KOPT-K1 (cell line): Measurements from ENCODE around the gene POLR1A.

Experiments
- H3K27ac ChIP-seq: fragments of 200-600 bp; sonication (generic); 2 replicates; pipeline ENCODE4 v1.5.1; 2016; ENCODE audit warnings: antibody characterized with exemption, mild to moderate bottlenecking, low read depth, low read length; ENCODE audit not compliant: poor library complexity, severe bottlenecking
- H3K36me3 ChIP-seq: fragments of 200-600 bp; sonication (generic); 2 replicates; pipeline ENCODE4 v1.5.1; 2017; ENCODE audit warnings: antibody characterized with exemption, mild to moderate bottlenecking, low read length, moderate library complexity; ENCODE audit not compliant: insufficient read depth
- H3K9me3 ChIP-seq: fragments of 200-600 bp; sonication (generic); 2 replicates; pipeline ENCODE4 v1.5.1; 2017; ENCODE audit warnings: antibody characterized with exemption, low read length, mild to moderate bottlenecking; ENCODE audit not compliant: insufficient read depth, poor library complexity, severe bottlenecking

POLR1A gene

DNA sequence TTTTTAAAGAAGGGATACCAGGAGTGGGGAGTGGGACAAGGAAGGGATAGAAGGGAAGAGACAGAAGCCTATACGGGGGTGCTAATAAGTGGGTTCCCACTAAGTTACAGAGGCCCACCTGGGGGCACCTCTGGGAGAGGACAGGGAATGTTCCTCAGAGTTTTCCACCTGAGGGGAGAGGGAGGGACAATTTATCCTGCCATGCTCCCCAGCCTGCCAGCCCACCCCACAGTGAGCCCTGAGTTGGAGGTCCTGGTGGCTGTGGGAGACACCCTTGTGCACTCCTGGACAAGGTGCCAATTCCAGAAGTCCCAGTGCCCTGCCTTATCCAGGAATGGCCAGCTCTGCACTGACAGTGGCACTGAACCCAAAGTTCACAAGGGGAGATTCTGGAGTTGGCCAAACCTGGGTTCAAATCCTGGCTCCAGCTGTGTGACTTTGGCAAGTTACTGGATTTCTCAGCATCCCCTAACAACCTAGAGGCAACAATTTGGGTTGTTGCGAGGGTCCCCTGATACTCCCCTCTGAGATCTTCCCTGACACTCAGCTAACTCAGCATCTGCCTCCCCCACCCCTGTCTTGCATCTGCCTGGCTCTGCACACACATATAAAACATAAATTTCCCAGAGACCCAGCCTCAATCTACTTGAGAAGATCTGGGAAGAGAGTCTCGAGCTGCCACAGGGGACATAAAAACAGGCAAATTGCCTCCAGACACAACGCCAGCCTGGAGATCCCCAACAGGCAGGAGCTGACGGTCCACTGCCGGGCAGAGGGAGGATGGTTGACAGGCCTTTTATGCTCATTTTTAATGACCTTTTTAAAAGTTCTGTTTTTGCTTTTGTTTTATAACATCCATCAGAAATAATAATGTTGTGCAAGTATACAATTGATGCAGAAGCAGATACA, 118.2 kb downstream of the POLR1A start:
- Histone ChIP-seq H3K27ac (no peak overlapping the region), H3K9me3 (no peaks in the 10 kb centered on the region), H3K36me3 (no peaks in the 10 kb centered on the region)

DNA sequence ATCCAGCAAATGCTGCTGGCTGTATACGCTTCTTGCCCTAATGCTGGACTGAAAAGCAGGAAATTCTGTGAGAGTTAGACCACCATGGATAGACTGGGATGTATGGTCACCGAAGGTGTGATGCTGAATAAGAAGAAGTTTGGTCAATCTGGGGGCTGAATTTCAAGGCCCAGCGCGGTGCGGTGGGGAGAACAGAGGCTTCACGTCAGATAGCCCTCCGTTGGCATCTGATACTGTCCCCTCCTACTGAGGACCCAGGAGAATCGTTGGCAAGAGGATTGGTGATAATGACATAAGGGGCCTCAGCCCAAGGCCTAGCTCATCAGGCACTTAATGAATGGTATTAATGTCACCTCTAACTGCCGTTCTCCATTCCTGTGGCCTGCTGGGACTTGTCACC, 119.6 kb downstream of the POLR1A start:
- no peaks in the 10 kb centered on the region for H3K36me3 ChIP-seq
- H3K27ac ChIP-seq, result no peak overlapping the region
- no peaks in the 10 kb centered on the region for H3K9me3 ChIP-seq

DNA sequence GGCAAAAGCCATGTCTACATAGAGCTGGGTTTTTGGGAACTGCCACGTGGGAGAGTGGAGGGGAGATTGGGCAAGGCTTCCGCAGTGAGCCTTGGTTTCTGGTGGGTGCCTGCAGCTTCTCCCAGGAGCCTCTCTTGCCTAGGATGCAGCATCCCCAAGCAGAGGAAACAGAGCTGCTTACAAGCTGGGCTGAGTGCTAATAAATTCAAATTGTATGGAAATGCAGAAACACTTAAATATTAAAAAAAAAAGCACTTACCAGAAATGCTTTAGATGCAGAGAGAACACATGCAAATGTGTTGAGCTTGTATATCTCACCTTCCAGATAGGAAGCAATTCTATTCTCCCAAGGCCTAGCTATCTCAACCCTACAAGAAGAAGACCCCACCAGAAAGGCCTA, 120.9 kb downstream of the POLR1A start:
- Histone ChIP-seq H3K9me3 (no peaks in the 10 kb centered on the region), H3K27ac (no peak overlapping the region), H3K36me3 (no peaks in the 10 kb centered on the region)

DNA sequence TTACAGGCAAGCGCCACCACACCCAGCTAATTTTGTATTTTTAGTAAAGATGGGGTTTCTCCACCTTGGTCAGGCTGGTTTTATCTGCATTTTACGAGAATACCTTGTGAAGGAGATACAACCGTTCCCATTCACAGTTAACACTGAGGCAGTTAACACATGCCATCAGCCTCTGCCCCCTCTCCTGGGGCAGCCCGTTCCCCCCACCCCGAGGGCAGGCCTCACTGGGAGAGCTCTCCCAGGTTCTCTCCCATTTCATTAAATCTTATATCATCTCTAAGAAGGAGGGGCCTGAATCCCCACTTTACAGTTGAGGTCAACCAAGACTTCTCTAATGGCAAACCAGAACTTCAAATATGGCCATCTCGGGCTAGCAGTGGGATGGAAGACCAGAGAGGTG, 121.9 kb downstream of the POLR1A start:
- H3K9me3 ChIP-seq, result no peaks in the 10 kb centered on the region
- no peak overlapping the region for H3K27ac ChIP-seq
- H3K36me3 ChIP-seq, result no peaks in the 10 kb centered on the region

DNA sequence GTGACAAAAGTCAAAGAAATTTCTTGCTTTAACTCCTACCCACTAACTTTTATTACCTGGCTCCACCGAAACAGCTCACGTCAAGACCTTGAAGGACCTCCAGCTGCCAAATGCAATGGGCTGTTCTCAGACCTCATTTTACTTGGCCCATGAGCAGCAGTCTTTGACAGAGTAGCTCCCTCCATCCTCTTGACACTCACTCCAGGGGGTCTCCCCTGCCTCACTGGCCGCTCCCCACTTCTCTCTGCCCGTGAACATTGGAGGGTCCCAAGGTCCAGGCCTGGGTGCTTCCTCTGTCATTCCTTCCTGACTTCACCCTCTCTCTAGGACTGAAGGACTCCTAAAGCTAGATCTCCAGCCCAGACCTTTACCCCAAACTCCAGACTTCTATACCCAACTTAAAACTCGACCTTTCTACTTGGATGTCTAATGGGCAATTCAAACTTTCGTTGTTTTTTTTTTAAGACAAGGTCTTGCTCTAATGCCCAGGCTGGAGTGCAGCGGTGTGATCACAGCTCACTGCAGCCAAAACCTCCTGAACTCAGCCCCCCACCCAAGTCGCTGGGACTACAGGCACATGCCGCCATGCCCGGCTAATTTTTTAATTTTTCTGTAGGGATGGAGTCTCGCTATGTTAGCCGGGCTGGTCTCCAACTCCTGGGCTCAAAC, 124.0 kb downstream of the POLR1A start:
- no peaks in the 10 kb centered on the region for H3K9me3 ChIP-seq
- H3K36me3 ChIP-seq, result no peaks in the 10 kb centered on the region
- no peak overlapping the region for H3K27ac ChIP-seq

DNA sequence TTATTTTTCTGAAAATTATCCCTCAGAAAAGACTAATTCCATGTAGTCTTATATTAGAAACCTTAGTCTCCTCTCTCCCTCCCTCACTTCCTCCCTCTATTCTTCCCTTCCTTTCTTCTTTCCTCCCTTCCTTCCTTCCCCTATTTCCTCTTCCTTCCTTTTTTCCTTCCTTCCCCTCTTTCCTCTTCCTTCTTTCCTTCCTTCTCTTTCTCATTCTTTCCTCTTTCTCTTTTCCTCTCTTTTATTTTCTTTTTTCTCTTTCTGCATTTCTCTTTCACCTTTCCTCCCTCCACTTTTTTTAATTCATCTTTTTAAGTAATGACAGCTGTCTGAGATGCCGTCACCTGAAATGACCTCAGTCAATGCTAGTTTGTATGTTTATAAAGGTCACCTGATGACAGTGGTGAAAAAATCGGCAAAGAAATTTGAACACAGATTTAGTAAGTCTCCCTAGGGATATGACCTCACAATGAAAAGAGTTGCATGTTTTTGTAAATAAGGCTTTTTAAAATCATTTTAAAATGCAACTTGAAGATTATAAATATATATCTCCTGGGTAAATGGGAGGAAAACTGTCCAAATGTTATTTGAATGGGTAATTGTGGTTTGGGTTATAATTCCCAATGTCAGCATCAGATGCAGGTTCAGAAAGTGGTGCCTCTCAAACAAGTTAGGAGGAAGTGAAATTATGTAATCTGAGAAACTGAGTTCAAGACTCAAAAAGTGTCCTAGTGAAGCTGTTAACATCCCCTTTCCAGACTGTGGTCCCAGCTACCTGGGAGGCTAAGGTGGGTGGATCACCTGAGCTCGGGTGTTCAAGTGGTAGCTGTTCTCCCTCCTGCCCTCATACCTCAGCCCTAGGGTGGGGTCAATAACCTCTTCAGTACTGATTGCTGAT, 126.6 kb downstream of the POLR1A start:
- H3K27ac ChIP-seq, result no peak overlapping the region
- no peaks in the 10 kb centered on the region for H3K36me3 ChIP-seq
- no peaks in the 10 kb centered on the region for H3K9me3 ChIP-seq

DNA sequence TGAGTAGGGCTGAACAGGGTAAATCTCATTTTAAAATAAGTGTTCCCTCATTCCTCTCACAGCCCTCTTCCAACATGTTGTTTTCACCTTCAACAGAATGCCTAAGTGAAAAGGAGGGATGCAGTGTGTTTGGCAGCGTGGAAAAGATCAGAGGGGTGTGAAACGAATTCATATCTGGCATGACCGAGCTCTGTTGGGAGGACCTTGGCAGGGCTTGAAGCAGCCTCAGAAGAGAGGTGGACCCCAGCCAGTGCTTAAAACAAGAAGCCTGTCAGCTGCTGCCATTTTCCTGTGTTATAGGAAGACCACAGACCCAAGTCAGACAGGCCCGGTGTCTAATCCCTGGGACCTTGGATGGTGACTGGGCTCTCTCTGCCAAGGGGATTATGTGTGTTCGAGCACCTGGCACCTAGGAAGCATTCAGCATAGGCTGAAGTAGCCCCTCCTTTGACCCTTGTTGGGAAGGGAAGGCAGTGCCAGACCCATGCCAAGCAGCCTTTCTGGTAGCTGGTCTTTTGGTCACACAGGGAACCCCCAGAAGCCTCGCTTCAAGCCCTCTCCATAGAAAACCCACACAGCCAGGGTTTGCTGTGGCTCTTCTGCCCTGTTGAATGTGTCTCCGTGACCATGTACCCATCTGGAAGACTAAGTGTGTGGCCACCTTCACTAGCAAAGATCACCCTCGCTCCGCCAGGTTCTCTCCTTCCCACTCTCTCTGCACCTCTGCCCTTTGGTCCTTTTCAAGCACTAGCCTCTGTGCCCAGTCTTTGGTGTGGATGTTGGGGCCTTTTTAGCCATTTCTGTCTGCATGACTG, 129.4 kb downstream of the POLR1A start:
- H3K9me3 ChIP-seq, result peaks cover 6% of the 10 kb centered on the region
- H3K36me3 ChIP-seq, result no peaks in the 10 kb centered on the region
- no peak overlapping the region for H3K27ac ChIP-seq

DNA sequence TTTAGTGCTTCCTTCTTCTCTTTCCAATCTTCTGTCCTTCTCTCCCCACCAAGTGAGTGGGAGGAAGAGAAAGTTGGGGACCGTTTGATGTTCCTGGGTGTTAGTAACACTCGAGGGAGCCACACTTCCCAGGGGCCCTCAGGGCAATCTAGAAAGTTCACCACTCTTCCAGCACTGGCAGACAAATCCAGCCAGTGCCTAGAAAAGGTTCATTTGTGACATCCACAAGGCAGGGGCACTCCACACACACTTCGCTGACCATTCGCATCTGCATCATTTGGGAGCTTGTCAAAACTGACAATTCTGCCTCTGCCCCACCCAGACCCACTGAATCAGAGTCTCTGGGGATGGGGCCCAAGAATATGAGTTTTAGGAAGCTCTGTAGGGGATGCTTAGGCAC, 130.1 kb downstream of the POLR1A start:
- H3K9me3 ChIP-seq, result peaks cover 10% of the 10 kb centered on the region
- H3K27ac ChIP-seq, result no peak overlapping the region
- H3K36me3 ChIP-seq, result no peaks in the 10 kb centered on the region

DNA sequence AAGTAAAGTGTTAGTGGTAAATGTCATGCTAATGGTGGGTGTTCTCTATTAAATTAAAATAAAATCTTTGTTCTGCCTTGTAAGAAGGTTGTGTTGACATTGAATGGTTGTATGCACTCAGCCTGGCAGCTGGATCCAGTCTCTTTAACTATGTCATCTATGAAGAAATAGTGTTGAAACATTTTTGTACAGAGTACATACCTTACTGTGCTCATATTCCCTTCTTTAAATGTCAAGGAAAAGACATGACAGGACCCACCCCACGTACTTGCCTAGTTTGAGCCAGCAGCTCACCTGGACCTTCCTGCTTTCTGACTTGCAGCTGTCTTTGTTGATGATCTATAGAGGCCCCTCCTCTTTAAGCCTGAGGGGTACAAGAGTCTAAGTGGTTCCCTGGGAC, 131.3 kb downstream of the POLR1A start:
- Histone ChIP-seq H3K27ac (no peak overlapping the region), H3K9me3 (peaks cover 10% of the 10 kb centered on the region), H3K36me3 (no peaks in the 10 kb centered on the region)

DNA sequence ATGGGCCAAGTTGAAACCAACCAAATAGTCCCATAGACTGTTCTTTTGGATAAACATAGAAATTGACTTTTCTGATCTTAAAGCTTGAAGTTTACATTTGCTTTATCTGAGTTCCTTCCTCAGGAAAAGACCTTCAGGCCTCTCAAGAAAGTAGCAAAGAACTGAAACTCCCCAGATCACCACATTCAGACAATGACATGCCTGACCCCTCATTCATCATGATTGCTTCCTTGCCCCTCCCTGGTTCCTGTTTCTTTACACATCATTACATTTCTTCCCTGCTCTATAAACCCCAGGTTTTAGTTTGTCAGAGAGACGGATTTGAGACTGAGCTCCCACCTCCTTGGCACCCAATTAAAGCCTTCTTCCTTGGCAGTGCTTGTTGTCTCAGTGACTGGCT, 133.3 kb downstream of the POLR1A start:
- Histone ChIP-seq H3K36me3 (no peaks in the 10 kb centered on the region), H3K27ac (no peak overlapping the region), H3K9me3 (peaks cover 10% of the 10 kb centered on the region)

DNA sequence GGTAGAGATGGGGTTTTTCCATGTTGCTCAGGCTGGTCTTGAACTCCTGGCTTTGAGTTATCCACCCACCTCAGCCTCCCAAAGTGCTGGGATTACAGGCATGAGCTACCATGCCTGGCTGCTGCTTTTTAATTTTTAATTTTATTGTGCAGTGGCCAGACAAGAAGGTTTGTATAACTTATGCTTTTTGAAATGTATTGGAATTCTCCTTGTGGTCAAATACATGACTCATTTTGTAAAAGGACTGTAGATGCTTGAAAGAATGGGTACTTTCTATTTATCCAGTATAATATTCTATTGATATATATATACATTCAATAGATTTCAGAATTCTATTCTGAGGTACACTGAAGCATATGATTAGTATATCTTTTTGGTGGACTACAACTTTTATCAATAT, 134.3 kb downstream of the POLR1A start:
- H3K36me3 ChIP-seq, result no peaks in the 10 kb centered on the region
- peaks cover 10% of the 10 kb centered on the region for H3K9me3 ChIP-seq
- H3K27ac ChIP-seq, result no peak overlapping the region
